ENCODE measurements around the gene POTEF. TPM values are rescaled to one million over a fixed set of nuclear protein-coding genes. Genes with fewer than 3 reads are reported as not detected.

The POTEF gene
- not detected in 2 replicates for total RNA-seq (ENCODE audit: low replicate concordance)

GRCh38 chr2:130129120-130129829, at the start of gene POTEF:
POTEF (minus strand) TSS chr2:130129222; CDS start chr2:130120515, 8,707 bp downstream.

GRCh38 chr2:130145006-130145414, 16.0 kb upstream of the POTEF start, which contains the start of gene CCDC74B:
CCDC74B (minus strand) TSS chr2:130145112; CDS start chr2:130144996, 116 bp downstream.

Other genes starting within 250 kb of the POTEF start
- gene RAB6C, start 149.6 kb downstream of the POTEF start, total RNA-seq (ENCODE audit: low replicate concordance): not detected in 2 replicates
- 3.4 and 9.6 TPM in 2 replicates for gene CCDC74B, start 15.9 kb upstream of the POTEF start, total RNA-seq (ENCODE audit: low replicate concordance)
- 5.4 and 9.2 TPM in 2 replicates for gene SMPD4, start 52.4 kb upstream of the POTEF start, total RNA-seq (ENCODE audit: low replicate concordance)
- 117 and 236 TPM in 2 replicates for gene MZT2B, start 53.0 kb upstream of the POTEF start, total RNA-seq (ENCODE audit: low replicate concordance)
- not detected in 2 replicates for gene TUBA3E, start 69.2 kb upstream of the POTEF start, total RNA-seq (ENCODE audit: low replicate concordance)
- gene IMP4, start 213.7 kb upstream of the POTEF start, total RNA-seq (ENCODE audit: low replicate concordance): 125 and 176 TPM in 2 replicates
- gene PTPN18, start 226.8 kb upstream of the POTEF start, total RNA-seq (ENCODE audit: low replicate concordance): 6.3 and 9.1 TPM in 2 replicates